ENCODE data around the gene AUP1.

The AUP1 gene

GRCh38 chr2:74556159-74556558, 26.7 kb upstream of the AUP1 start:
- DNase-seq = no peak

GRCh38 chr2:74555610-74556103, 26.2 kb upstream of the AUP1 start:
- no peak for DNase-seq

GRCh38 chr2:74554820-74555531, 25.5 kb upstream of the AUP1 start:
- DNase-seq = peak; percentile 49

- DNase-seq = peak; percentile 79
These were observed 24.6 kb upstream of the AUP1 start, which contains the start of the genes DOK1 and LOXL3 for GRCh38 chr2:74553892-74554819. Gene DOK1, plus strand, starts transcription at chr2:74554720. Its CDS starts 35 bp downstream, at chr2:74554755. Gene LOXL3, minus strand, starts transcription at chr2:74553942. Its CDS starts 1,308 bp downstream, at chr2:74552634.

GRCh38 chr2:74552914-74553811, 23.7 kb upstream of the AUP1 start:
- DNase-seq = no peak

- no peak for DNase-seq
These were observed 22.7 kb upstream of the AUP1 start for GRCh38 chr2:74551942-74552913.

GRCh38 chr2:74551530-74551929, 22.0 kb upstream of the AUP1 start:
- DNase-seq = no peak

GRCh38 chr2:74550231-74550630, 20.7 kb upstream of the AUP1 start:
- DNase-seq = no peak

- no peak for DNase-seq
These were observed 19.7 kb upstream of the AUP1 start for GRCh38 chr2:74548900-74549826.

GRCh38 chr2:74548285-74548899, 18.9 kb upstream of the AUP1 start:
- no peak for DNase-seq

GRCh38 chr2:74546004-74546403, 16.5 kb upstream of the AUP1 start:
- no peak for DNase-seq

- no peak for DNase-seq
These were observed 15.1 kb upstream of the AUP1 start for GRCh38 chr2:74544634-74545033.

- DNase-seq = no peak
These were observed 13.5 kb upstream of the AUP1 start for GRCh38 chr2:74542978-74543377.

- no peak for DNase-seq
These were observed 10.8 kb upstream of the AUP1 start for GRCh38 chr2:74540291-74540690.

GRCh38 chr2:74538881-74539339, 9.4 kb upstream of the AUP1 start:
- no peak for DNase-seq

- no peak for DNase-seq
These were observed 7.6 kb upstream of the AUP1 start for GRCh38 chr2:74537140-74537539.

GRCh38 chr2:74536166-74536950, 6.9 kb upstream of the AUP1 start:
- no peak for DNase-seq

- no peak for DNase-seq
These were observed 6.0 kb upstream of the AUP1 start for GRCh38 chr2:74535440-74535965.

GRCh38 chr2:74534411-74534810, 4.9 kb upstream of the AUP1 start:
- DNase-seq = no peak
